ENCODE measurements around the gene PRICKLE3. TPM values are rescaled to one million over a fixed set of nuclear protein-coding genes. Genes with fewer than 3 reads are reported as not detected.

PRICKLE3 gene
- polyA plus RNA-seq, 2 of the 4 experiments (the other 2 are of a cell fraction) = 7.9 to 14.0 TPM

DNA sequence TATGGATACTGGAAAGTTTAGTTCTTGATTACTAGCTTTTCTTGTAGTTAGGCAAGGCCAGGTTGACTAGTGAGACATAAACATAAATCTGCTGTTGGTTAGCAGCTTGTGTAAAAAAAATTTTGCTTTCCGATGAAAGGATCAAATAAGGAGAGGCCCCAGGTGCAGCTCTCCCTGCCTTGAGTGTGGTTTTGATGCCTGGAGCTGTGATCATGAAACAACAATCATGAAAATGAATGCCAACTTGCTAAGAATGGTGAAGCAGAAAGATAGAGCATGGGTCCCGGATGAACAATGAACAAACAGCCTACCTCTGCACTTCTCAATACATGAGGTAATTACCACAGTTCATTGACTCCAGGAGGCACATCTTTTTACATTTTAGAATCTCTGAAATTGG is 28.2 kb upstream of the PRICKLE3 start:
- H3K9me3 ChIP-seq = no peaks in the 10 kb centered on the region
- FAIRE-seq = peak; percentile 61
- 41% methylated on average over 2 of the region's 2 CpGs for WGBS (ENCODE audit: missing lambda C conversion rate)
- no peak overlapping the region for H3K4me3 ChIP-seq
- ChIA-PET POLR2A (no interaction called here), CTCF (no interaction called here)
- no peak for ATAC-seq
- H3K4me2 ChIP-seq = no peak overlapping the region
- no peak for DNase-seq (ENCODE audit: low read depth in 1 of 2, low spot score in 1 of 2)
- no peaks in the 10 kb centered on the region for H3K4me1 ChIP-seq
- no peak overlapping the region for H3K27ac ChIP-seq
- TF ChIP-seq, protein P1, sequence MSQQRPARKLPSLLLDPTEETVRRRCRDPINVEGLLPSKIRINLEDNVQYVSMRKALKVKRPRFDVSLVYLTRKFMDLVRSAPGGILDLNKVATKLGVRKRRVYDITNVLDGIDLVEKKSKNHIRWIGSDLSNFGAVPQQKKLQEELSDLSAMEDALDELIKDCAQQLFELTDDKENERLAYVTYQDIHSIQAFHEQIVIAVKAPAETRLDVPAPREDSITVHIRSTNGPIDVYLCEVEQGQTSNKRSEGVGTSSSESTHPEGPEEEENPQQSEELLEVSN (IDR thresholded peaks at IDR 0.05; ENCODE audit: borderline replicate concordance, low read depth) = no peak
- TF ChIP-seq CEBPB (IDR thresholded peaks at IDR 0.05) (no peak), PHF8 (IDR thresholded peaks at IDR 0.05; ENCODE audit: borderline replicate concordance, low read depth) (no peak), ESRRA (IDR thresholded peaks at IDR 0.05; ENCODE audit: borderline replicate concordance, low read length) (no peak), JUNB (IDR thresholded peaks at IDR 0.05) (no peak), RAD21 (conservative IDR thresholded peaks at IDR 0.05 in 1 of 2, IDR thresholded peaks at IDR 0.05 in 1 of 2) (no peak), TFCP2L1 (CRISPR knock-in tag; IDR thresholded peaks at IDR 0.05) (no peak), GATA3 (IDR thresholded peaks at IDR 0.05; ENCODE audit: borderline replicate concordance) (no peak), HOXB13 (CRISPR knock-in tag; IDR thresholded peaks at IDR 0.05; ENCODE audit: low read depth) (no peak), FOSL2 (IDR thresholded peaks at IDR 0.05) (no peak), FOSL2 (CRISPR knock-in tag; IDR thresholded peaks at IDR 0.05) (no peak)
- TF ChIP-seq, protein P2, sequence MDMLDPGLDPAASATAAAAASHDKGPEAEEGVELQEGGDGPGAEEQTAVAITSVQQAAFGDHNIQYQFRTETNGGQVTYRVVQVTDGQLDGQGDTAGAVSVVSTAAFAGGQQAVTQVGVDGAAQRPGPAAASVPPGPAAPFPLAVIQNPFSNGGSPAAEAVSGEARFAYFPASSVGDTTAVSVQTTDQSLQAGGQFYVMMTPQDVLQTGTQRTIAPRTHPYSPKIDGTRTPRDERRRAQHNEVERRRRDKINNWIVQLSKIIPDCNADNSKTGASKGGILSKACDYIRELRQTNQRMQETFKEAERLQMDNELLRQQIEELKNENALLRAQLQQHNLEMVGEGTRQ (IDR thresholded peaks at IDR 0.05) = no peak
- TF ChIP-seq, protein P3, sequence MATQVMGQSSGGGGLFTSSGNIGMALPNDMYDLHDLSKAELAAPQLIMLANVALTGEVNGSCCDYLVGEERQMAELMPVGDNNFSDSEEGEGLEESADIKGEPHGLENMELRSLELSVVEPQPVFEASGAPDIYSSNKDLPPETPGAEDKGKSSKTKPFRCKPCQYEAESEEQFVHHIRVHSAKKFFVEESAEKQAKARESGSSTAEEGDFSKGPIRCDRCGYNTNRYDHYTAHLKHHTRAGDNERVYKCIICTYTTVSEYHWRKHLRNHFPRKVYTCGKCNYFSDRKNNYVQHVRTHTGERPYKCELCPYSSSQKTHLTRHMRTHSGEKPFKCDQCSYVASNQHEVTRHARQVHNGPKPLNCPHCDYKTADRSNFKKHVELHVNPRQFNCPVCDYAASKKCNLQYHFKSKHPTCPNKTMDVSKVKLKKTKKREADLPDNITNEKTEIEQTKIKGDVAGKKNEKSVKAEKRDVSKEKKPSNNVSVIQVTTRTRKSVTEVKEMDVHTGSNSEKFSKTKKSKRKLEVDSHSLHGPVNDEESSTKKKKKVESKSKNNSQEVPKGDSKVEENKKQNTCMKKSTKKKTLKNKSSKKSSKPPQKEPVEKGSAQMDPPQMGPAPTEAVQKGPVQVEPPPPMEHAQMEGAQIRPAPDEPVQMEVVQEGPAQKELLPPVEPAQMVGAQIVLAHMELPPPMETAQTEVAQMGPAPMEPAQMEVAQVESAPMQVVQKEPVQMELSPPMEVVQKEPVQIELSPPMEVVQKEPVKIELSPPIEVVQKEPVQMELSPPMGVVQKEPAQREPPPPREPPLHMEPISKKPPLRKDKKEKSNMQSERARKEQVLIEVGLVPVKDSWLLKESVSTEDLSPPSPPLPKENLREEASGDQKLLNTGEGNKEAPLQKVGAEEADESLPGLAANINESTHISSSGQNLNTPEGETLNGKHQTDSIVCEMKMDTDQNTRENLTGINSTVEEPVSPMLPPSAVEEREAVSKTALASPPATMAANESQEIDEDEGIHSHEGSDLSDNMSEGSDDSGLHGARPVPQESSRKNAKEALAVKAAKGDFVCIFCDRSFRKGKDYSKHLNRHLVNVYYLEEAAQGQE (IDR thresholded peaks at IDR 0.05) = no peak
- TF ChIP-seq, protein P4, sequence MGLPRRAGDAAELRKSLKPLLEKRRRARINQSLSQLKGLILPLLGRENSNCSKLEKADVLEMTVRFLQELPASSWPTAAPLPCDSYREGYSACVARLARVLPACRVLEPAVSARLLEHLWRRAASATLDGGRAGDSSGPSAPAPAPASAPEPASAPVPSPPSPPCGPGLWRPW (IDR thresholded peaks at IDR 0.05) = no peak

DNA sequence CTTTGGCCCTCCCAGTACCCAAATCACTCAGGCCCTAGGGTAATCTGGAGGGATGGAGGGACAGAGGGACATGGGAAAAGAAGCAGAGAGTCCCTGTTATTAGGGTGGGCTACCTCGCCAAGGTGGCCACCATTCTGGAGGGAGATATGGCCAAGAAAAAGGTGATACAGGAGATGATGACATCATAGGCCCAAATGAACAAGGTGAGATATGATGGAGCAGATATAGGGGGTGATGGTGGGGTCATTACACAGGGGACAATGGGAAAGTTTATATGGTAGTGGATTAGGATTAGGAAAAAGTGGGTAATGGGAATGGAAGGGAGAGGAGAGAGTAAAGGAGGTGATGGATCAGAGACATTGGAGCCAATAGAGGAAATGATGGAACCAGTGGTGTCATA is 26.7 kb upstream of the PRICKLE3 start:
- POLR2A ChIA-PET = no interaction called here
- FAIRE-seq (no peak), DNase-seq (ENCODE audit: low read depth in 1 of 2, low spot score in 1 of 2) (no peak), ATAC-seq (no peak)
- CTCF ChIA-PET = no interaction called here
- Histone ChIP-seq H3K4me3 (no peak overlapping the region), H3K9me3 (no peaks in the 10 kb centered on the region), H3K27ac (no peak overlapping the region), H3K4me1 (no peaks in the 10 kb centered on the region), H3K4me2 (no peak overlapping the region)
- TF ChIP-seq, protein P5, sequence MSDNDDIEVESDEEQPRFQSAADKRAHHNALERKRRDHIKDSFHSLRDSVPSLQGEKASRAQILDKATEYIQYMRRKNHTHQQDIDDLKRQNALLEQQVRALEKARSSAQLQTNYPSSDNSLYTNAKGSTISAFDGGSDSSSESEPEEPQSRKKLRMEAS (IDR thresholded peaks at IDR 0.05) = no peak
- TF ChIP-seq, protein P6, sequence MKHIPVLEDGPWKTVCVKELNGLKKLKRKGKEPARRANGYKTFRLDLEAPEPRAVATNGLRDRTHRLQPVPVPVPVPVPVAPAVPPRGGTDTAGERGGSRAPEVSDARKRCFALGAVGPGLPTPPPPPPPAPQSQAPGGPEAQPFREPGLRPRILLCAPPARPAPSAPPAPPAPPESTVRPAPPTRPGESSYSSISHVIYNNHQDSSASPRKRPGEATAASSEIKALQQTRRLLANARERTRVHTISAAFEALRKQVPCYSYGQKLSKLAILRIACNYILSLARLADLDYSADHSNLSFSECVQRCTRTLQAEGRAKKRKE (CRISPR knock-in tag; IDR thresholded peaks at IDR 0.05; ENCODE audit: low read depth) = no peak
- TF ChIP-seq ZC3H11A (IDR thresholded peaks at IDR 0.05) (no peak), RARB (CRISPR knock-in tag; IDR thresholded peaks at IDR 0.05) (no peak), EHF (CRISPR knock-in tag; IDR thresholded peaks at IDR 0.05) (no peak), HOXA7 (CRISPR knock-in tag; IDR thresholded peaks at IDR 0.05) (no peak), SREBF2 (IDR thresholded peaks at IDR 0.05) (no peak), KDM1A (IDR thresholded peaks at IDR 0.05; ENCODE audit: low read depth) (no peak), CBX8 (IDR thresholded peaks at IDR 0.05) (no peak), ESRRA (IDR thresholded peaks at IDR 0.05; ENCODE audit: borderline replicate concordance, low read length) (no peak), ZFP36 (IDR thresholded peaks at IDR 0.05; ENCODE audit: borderline replicate concordance, partially characterized antibody) (no peak), TFCP2L1 (CRISPR knock-in tag; IDR thresholded peaks at IDR 0.05) (no peak)
- TF ChIP-seq, protein P2 (IDR thresholded peaks at IDR 0.05) = no peak
- 0% methylated on average over 1 of the region's 1 CpG for WGBS (ENCODE audit: missing lambda C conversion rate)

Data from A549 (cell line).